ENCODE data around the gene FBXL7.
A peak's percentile ranks its signal among the peaks of the same experiment; 100 is the strongest.

The FBXL7 gene

GRCh38 chr5:15597804-15598203 is 97.8 kb downstream of the FBXL7 start:
- DNase-seq (ENCODE audit: low read depth), result no peak
- TF ChIP-seq, protein P1, sequence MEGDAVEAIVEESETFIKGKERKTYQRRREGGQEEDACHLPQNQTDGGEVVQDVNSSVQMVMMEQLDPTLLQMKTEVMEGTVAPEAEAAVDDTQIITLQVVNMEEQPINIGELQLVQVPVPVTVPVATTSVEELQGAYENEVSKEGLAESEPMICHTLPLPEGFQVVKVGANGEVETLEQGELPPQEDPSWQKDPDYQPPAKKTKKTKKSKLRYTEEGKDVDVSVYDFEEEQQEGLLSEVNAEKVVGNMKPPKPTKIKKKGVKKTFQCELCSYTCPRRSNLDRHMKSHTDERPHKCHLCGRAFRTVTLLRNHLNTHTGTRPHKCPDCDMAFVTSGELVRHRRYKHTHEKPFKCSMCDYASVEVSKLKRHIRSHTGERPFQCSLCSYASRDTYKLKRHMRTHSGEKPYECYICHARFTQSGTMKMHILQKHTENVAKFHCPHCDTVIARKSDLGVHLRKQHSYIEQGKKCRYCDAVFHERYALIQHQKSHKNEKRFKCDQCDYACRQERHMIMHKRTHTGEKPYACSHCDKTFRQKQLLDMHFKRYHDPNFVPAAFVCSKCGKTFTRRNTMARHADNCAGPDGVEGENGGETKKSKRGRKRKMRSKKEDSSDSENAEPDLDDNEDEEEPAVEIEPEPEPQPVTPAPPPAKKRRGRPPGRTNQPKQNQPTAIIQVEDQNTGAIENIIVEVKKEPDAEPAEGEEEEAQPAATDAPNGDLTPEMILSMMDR (IDR thresholded peaks at IDR 0.05; ENCODE audit: insufficient read depth, low read depth, low read length, missing control alignments), result no peak
- H3K4me3 ChIP-seq (ENCODE audit: low read depth, low read length), result no peak overlapping the region

DNA sequence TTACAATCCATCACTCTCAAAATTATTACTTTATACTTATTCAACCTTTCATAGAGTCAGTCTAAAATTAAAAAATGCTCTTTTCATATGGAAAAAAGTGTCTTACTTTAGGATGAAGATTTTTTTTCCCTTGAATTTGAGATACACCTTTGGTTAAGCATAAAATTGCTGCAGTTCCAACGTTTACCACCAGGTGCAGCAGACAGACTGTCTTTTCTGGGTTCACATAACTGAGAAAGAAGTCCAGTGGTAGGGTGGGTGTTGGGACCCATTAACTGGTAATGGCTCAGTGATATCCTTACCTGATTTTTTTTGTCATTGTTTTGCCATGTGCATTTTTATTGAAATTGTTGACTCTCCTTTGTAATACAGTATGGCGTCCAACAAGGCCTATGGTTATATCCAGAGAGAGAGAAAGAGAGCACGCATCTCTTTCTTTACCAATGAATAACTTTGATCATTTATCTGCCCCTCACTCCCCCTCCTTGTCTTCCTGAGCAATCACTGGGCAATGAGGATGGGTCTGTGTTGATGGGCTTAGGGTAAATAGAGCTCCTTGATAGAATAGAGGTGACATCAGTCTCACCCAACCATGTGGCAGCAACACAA is 98.4 kb downstream of the FBXL7 start:
- H3K4me3 ChIP-seq (ENCODE audit: low read depth, low read length), result no peak overlapping the region
- TF ChIP-seq, protein P1 (IDR thresholded peaks at IDR 0.05; ENCODE audit: insufficient read depth, low read depth, low read length, missing control alignments), result peak; percentile 61
- DNase-seq (ENCODE audit: low read depth), result peak; percentile 35

- no peak for DNase-seq (ENCODE audit: low read depth)
Measured at GRCh38 chr5:15600035-15600434, 100.1 kb downstream of the FBXL7 start.

DNA sequence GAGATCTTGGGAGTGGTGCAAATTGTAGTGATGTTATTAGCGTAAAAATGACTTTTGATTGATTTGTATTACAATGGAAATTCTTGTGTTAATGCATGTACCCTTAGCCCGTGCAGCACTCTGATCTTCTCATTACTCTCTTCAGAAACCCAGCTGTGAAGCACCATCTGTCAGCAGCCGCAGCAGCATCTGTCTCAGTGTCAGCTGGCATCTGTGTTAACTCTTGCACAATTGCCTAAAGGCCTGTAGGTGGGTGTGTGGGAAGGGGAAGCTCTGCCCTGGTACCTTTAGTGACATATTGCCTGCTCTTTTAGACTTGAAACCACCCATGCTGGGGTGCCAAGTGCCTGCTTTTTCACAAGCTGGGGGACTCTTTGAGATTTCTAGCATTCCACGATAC is 101.3 kb downstream of the FBXL7 start:
- no peak for DNase-seq (ENCODE audit: low read depth)
- TF ChIP-seq, protein P1 (IDR thresholded peaks at IDR 0.05; ENCODE audit: insufficient read depth, low read depth, low read length, missing control alignments), result no peak
- no peak overlapping the region for H3K4me3 ChIP-seq (ENCODE audit: low read depth, low read length)

More at GRCh38 chr5:15600035-15600434, 100.1 kb downstream of the FBXL7 start:
- H3K4me3 ChIP-seq (ENCODE audit: low read depth, low read length), result no peak overlapping the region
- TF ChIP-seq, protein P1 (IDR thresholded peaks at IDR 0.05; ENCODE audit: insufficient read depth, low read depth, low read length, missing control alignments), result no peak

GRCh38 chr5:15601853-15602252 is 101.9 kb downstream of the FBXL7 start:
- TF ChIP-seq, protein P1 (IDR thresholded peaks at IDR 0.05; ENCODE audit: insufficient read depth, low read depth, low read length, missing control alignments), result no peak
- no peak for DNase-seq (ENCODE audit: low read depth)
- no peak overlapping the region for H3K4me3 ChIP-seq (ENCODE audit: low read depth, low read length)

DNA sequence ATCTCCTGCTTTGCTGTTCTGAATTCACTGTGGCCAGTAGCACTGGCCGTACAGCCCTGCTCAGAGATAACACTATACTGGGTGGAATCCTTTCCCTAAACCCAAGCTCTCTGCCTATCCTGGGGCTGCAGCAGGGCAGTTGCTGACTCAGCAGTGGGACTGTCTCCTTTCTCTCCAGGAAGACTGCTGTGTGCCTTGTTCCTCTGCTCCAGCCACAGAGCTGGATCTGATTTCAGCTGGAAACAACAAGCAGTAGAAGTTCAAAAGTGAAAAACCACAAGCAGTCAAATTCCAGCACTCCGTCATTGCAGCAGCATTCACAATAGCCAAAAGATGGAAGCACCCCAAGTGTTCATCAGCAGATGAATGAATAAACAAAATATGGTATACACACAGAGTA is 105.0 kb downstream of the FBXL7 start:
- H3K4me3 ChIP-seq (ENCODE audit: low read depth, low read length), result no peak overlapping the region
- TF ChIP-seq, protein P1 (IDR thresholded peaks at IDR 0.05; ENCODE audit: insufficient read depth, low read depth, low read length, missing control alignments), result no peak
- DNase-seq (ENCODE audit: low read depth), result no peak

DNA sequence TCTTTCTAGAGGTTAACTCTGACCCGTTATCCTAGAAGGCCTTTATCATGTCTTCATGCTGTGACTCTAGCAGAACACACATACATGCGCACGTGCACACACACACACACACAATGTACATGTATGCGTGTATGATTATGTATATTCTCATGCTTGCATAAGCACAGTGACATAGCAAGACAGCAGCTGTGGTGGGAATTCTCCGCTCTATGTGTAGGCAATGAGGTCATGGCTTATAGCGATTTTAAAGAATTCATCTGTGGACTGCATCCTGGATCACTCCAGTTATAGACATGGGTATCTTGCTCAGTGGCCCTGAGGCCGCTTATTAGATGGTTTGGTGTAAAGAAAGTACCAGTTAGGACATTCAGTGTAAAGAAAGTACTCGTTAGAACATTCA is 106.2 kb downstream of the FBXL7 start:
- DNase-seq (ENCODE audit: low read depth), result no peak
- TF ChIP-seq, protein P1 (IDR thresholded peaks at IDR 0.05; ENCODE audit: insufficient read depth, low read depth, low read length, missing control alignments), result no peak
- H3K4me3 ChIP-seq (ENCODE audit: low read depth, low read length), result no peak overlapping the region

Measured in GM12865 (cell line).